HG03439 (cell line): ENCODE measurements around the gene NDUFS1.
"Not testable (repeated sequence)": the region's sequence is repeated elsewhere in the genome, so short reads cannot be mapped to it uniquely, and the experiment has no call there.

Experiments used
- ATAC-seq: cut with Tn5 transposase; IDR thresholded peaks from one replicate; pipeline ENCODE4 v1.9.1; 2021; ENCODE audit warnings: mild to moderate bottlenecking, moderate library complexity; ENCODE audit not compliant: unreplicated experiment

NDUFS1 gene

DNA sequence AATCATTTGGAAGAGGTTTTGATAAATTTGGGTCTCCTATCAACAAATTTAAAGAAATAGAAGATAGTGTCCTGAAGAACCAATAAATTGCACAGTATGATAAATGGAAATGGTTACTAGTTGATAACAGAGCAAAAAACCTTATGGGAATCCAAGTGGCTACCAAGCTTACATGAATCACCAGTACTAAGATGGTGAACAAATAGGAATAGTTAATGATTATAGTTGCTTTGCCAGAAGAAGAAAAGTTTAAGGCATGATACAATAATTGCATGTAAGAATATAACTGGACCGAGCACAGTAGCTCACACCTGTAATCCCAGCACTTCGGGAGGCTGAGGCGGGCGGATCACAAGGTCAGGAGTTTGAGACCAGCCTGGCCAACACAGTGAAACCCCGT is 53.7 kb downstream of the NDUFS1 start:
- no peak for ATAC-seq

DNA sequence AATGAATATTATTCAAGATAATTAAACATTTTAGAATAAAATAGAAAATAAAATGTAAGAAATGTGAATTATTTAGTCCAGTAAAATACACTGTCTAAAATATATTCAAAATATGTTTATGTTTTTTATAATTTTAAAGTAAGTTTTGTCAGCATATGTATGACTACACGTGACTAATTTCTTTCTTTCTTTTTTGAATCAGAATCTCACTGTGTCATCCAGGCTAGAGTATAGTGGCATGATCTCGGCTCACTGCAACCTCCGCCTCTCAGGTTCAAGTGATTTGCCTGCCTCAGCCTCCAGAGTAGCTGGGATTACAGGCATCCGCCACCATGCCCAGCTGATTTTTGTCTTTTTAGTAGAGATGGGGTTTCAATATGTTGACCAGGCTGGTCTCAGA is 54.2 kb downstream of the NDUFS1 start:
- no peak for ATAC-seq

DNA sequence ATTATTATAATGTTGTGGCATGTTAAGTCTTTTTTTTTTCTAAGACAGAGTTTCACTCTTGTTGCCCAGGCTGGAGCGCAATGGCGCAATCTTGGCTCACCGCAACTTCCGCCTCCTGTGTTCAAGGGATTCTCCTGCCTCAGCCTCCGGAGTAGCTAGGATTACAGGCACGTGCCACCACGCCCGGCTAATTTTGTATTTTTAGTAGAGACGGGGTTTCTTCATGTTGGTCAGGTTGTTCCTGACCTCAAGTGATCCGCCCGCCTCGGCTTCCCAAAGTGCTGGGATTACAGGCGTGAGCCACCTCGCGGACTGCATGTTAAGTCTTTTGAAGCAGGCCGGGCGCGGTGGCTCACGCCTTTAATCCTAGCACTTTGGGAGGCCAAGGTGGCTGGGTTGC is 60.4 kb downstream of the NDUFS1 start:
- not testable (repeated sequence) for ATAC-seq

DNA sequence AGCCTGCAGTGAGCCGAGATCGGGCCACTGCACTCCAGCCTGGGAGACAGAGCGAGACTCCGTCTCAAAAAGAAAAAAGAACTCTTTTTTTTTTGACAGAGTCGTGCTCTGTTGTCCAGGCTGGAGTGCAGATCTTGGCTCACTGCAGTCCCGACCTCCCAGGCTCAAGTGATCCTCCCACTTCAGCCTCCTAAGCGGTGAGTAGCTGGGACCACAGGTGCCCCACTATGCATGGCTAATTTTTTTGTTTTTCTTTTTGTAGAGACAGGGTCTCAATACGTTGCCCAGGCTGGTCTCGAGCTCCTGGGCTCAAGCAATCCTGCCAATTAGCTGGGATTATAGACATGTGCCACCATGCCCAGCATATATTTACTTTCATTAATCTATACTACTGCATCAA is 60.8 kb downstream of the NDUFS1 start:
- ATAC-seq: no peak

DNA sequence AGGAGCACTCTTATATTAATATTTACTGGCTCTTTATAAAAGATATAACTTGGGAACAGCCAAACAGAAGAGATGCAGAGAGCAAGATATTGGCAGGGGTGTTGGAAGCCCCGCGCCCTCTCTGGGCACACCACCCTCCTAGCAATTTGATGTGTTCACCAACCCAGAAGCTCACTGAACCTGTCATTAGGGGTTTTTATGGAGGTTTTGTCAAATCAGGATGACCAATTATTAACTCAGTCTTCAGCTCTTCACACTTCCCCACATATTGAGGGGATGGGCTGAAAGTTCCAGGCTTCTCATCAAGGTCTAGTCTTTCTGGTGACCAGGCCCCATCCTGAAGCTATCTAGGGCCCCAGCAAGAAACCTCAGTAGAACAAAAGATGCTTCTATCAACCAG is 62.4 kb downstream of the NDUFS1 start:
- no peak for ATAC-seq

DNA sequence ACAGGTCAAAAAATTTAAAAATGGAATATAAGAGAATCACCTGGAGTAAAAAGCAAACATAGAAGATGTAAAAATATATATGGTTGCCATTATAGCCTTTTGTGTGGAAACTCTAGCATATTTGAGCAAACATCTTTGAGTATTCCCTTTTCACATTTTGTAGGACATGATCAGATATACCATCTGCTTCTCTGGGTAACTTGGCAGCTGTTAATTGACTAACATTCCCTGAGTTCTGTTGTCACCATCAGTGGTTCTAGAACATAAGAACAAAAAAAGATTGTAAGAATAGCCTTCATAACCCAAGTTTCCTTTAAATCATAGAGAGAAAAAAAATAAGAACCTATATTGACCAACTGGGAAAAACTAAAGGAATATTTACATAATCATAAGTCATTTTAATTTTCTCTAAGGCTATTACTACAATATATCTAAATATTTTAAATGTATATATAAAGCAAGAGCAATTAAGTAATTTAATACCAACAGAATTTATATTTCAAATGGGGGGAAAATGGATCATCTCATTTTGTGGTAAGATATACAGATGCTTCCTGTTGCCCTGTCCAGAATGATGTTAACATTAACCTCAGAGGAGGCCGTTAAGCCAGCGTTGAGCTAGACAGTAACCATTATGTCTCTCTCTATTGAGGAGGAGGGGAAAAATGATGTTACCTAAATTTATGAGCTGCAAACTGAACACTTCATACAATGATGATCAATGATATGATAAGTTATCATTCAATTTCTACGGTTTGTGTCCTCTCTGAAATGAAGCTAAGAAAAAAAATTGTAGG is 63.5 kb downstream of the NDUFS1 start:
- ATAC-seq: no peak

DNA sequence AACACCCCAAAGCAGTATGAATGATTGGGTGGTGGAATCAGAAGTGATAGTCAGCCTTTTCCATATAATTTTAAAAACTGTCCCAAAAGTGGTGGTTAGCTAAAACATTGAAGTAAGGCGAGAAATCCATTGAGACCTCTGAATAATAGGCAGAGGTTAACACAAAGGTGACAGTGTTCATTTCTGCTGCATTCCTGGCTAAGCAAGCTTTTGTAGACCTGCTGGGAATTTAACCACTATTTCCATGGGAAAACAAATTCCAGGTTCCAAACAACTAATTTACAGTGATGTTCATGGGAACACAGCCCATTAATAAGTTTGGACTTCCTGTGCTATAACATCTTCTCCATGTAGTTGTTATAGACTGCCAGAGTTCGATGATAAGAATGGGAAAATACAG is 66.9 kb downstream of the NDUFS1 start:
- no peak for ATAC-seq

DNA sequence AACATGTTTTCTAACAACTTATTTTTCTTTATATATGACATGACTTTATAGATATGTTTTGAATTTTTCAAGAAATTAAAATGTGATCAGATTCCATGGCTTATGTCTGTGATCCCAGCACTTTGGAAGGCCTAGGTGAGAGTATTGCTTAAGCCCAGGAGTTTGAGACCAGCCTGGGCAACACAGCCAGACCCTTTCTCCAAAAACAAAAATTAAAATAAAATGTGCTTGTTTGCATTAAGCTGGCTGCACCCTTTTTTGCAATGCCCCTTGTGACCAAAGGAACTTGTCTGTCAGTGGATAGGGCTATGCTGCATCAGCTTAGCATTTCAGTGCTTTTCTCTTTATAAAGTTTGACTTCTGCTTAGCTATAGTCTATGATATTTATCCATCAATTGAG is 71.0 kb downstream of the NDUFS1 start:
- ATAC-seq: no peak

DNA sequence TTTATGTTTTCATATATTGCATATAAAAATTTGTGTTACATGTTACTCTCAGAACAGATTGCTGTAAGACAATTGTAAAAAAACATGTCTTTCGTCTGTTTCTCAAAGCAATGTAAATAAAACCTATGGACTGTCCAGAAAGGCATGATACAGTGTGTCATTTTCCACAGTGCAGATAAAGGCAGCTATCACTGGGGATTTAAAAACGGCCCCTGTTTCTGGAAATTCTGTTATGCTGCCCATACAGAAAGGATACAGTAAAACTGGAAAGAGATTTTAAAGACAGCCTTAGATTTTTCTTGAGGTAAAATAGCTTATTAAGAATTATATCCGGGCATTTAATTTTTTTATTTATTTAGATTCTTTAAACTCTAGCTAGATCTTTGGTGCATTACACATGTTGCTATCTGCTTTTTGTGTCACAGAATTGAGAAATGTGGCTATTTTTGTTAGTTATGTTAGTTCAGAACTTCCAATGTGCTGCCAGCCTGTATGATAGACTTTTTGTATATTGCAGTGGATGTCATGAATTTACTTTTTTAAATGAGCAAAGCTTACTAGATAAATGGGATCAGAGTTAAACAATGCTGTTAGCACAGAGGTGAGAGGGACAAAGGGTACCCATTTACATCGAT is 72.4 kb downstream of the NDUFS1 start:
- no peak for ATAC-seq

DNA sequence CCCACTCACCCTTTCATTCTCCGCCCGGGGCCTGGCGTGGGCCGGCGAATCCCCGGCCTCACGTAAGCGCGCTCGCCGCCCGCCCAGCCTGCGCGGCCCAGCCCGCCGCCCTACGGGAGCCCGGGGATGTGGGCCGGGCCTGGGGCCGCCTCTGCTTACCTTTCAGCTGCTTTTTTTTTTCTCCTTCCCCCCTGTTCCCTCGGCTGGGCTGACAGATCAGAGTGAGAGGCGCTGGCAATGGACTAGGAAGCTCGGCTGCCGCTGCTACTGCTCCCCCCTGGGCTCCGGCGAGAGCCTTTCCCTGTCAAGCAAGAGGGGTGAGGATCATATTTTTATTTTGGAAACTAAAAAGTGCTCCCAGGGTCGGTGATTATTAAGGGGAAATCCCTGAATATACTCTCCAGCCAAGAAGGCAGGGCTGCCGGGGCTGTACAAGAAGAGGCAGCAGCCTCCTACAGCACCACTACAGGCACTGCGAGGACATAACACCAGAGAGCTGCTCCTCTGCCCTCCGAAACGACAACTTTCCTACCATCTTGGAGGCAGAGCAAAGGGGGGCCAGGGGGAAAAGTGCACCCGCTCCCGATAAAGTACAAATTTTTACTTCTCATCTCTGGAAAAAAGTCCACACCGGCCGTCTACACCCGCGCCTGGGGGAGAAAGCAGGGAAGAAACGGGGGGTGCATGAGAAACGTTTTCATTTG is 73.3 kb downstream of the NDUFS1 start, which contains the start of gene INO80D:
INO80D (minus strand) TSS at position 433 of the 704 bp plus-strand sequence. CDS start 23,158 bp downstream, outside the sequence.
- ATAC-seq: peak; percentile 84

DNA sequence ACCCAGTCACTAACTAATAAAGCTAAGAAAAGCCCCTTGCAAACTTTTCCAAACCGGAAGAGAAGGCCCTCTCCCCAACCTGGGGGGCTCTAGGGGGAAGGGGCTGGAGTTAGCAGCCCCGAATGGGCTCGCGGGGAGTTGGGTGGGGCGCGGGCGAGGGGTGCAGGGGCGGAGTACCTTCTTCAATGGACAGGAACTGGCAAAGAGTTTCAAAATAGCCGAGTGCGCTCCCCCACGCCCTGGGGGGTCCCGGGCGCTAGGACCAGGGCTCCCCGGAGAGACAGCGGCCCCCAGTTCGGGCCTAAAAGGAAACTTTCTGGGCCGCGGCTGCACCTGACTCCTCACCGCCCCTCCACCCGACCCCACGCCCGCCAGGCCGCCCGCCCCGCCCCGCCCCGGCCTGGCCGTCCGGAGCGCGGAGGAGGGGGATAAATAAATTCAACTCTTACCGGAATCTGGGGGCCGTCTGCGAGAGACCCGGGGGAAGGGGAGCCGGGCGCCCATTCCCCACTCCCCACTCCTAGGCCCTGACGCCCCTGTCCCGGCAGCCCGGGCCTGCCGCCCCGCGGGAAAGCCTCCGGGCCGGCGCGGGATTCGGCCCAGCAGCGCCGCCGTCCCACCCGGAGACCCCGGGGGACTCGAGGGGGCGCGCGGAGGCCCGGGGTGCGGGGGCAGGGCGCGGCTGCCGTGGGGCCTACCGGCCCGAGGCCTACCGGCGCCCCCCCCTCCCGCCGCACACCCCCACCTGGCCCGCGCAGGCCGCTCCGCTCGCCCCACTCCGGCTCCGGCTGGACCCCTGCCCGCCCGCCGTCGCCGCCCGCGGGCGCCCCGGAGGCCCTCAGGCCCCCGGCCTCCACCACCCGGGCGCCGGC is 74.1 kb downstream of the NDUFS1 start:
- peak; percentile 36 for ATAC-seq

DNA sequence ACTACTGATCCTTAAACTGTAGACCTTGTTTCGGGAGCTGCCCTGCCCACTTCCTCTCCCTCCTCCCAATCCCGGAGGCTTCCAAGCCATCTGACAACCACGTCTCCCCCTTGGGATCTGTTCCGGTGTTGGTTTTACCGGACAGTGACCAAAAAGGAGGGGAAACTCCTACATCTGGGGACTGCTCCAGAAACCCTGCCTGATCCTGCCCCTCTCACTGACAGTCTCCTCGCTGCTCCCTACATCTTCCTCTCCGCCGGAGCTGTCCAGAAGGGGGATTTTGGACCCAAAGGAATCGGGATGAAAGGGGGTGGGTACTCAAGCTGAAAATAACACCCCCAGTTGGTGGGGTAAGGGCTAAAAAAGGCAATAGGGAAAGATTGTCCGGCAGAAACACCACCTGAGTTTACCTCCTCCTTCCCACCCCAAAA is 74.8 kb downstream of the NDUFS1 start:
- no peak for ATAC-seq

DNA sequence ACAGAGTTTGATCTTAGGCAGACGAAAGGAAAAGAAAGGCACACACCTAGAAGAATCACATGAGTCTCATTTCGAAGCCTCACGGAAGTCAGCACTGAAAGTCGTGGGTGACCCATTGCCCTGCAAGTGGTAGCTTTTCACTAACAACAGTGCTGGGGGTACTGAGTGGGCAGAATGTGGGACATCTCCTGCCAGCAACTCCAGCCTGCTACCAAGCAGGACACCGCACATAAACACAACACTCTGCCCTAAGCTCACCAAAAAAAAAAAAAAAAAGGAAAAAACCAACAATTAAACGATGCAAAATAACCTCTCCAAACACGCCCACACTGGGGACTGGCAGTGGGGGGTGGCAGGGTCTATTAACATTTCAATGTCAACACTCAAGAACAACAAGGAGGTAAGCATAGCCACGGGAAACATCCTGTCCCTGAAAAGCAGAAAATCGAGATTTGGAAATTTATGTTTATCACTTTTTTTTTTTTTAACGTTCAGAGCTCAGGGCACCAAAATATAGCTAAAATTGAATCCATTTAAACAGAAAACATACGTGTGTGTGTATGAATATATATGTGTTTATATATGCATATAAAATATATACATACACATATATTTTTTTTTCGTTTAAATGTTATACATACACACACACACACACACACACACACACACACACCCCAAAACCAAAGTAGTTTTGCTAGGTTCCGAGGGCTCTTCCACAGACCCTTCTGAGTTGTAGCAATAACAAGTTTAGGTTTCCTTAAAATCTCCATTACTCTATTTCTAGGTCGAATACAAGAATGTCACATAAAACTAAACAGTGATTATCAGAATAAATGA is 75.4 kb downstream of the NDUFS1 start:
- no peak for ATAC-seq

DNA sequence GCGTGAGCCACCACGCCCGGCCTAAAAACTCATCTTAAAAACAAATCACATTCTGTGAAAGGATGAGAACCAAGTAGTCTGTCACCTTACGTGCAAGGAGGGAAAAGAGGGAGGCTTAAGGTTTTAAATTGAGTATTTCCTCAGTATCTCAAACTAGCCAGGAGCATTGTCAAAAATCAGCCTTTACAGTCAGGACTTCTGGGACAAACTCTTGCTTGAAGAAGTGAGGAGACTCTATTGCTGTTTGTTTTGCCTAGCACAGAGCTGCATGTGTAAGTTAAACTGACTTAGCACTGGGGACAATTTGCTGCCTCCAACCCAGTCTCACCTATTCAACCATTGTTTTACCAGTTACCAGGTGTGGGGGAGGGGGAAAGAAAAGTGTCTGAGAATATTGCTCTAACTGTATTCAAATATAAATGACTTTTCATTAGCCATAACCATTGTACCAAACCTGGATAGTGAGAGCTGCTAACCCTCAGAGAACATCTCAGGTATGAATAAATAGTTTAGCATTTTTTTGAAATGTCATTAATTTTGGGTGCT is 76.9 kb downstream of the NDUFS1 start:
- ATAC-seq: no peak

DNA sequence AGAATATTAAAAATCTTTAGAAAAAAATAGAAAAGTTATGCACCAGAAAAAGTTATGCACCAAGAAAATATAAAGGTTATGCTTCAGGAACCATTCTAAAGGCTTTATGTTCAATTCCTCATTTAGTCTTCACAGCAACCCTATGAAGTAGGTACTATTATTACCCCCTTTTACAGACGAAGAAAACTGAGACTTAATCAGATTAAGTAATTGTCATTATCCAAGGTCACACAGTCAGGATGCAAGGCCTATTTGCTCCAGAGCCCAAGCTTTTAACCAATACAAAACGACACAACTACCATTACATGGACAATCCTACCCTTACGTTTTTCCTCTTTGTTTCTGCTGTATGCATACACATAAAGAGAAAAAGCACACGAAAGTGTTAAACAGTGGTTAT is 78.3 kb downstream of the NDUFS1 start:
- ATAC-seq: no peak

DNA sequence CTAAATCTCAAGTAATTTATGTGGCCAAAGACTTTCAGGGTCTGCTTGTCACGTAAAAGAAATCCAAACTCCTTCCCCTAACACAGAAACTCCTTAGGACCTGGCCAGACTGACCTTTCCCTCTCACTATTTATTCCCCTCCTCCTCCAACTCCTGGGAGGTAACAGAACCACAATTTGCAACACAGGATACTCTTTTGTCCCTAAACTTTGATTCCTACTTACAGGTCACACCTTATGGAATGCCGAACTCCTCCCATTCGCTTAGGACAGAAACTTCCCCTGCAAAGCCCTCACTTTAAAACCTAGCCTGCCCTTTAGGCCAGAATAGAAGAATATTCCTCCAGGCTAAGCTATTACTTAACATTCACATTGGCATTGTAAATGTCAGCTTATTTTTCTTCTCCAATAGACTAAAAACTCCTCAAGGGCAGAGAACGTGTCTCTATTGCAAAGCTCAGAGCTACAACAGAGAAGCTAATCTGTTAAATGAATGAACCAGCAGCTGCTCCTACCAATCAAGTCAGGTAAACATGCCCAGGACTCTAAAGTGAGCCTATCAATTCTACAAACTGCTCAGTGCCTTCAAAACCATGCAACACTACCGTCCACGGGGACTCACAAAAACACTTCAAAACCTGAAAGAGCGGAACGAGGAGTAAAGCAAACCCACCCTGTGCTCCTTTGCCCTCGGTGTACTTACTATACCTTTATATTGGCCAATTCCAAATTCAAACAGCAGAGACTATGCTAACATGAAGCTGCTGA is 79.4 kb downstream of the NDUFS1 start:
- ATAC-seq: no peak

DNA sequence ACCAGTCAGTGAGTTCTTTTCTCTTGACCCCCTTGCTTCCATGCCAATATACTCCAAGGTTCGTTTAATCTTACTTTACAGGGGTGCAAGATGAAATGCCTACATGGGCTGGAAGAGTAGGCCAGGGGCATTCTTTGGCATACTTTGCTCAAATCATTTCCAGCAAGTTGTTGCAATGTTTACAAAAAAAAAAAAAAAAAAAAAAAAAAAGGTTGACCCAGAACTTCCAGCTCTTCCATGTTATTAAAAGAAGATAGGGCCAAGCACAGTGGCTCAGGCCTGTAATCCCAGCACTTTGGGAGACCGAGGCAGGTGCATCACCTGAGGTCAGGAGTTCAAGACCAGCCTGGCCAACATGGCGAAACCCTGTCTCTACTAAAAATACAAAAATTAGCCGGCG is 81.4 kb downstream of the NDUFS1 start:
- not testable (repeated sequence) for ATAC-seq

DNA sequence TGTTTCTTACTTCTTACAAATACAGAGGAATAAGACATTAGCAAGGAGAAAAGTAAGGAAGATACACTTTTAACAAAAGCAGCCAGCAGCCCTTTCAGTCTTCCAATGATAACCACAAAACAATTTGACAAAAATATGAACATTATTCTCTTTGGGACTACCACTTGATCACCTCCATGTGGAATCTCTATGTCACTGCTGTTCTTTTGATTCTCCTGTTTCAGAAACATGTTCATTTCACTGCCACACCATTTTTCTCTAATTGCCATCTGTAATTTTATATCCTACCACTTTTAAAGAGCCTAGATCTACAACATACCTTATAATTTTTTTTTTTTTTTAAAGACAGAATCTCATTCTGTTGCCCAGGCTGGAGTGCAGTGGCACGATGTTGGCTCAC is 84.1 kb downstream of the NDUFS1 start:
- ATAC-seq: no peak

DNA sequence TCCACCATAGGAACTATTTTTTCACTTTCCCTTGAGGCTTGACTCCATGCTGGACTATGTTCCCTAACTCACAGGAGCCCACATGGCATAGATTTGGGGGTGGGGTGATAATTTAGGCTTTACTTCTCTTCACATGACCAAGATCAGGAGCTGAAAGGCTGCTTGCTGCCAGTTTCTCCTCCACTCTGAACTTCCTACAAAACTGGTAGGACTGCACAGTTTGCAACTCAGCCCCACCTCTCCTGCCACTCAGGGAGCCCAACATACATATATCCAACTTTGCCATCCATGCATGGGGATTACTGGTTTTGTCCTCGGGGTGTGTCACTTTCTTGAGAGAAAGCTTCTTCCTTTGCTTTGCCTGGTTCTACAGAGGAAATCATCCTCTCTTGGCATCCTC is 87.4 kb downstream of the NDUFS1 start:
- no peak for ATAC-seq
